Endodermal cell (in vitro differentiated cells): Measurements from ENCODE around the gene SSRP1. TPM values are rescaled to one million over a fixed set of nuclear protein-coding genes. Genes with fewer than 3 reads are reported as not detected.
A peak's percentile ranks its signal among the peaks of the same experiment; 100 is the strongest.

Experiments
- DNase-seq: peaks from one replicate; pipeline ENCODE4 v3.0.0-alpha.2; 2017
- H3K27ac ChIP-seq: 2 replicates; pipeline ENCODE4 v1.5.1; 2013; ENCODE audit warnings: mild to moderate bottlenecking, low read depth, low read length, moderate library complexity
- H3K27me3 ChIP-seq: 2 replicates; pipeline ENCODE4 v1.6.1; 2013; ENCODE audit warnings: mild to moderate bottlenecking, low read length, moderate library complexity; ENCODE audit not compliant: insufficient read depth, control insufficient read depth, poor library complexity, severe bottlenecking
- H3K36me3 ChIP-seq: 2 replicates; pipeline ENCODE4 v1.7.0; 2013; ENCODE audit warnings: mild to moderate bottlenecking, low read length, moderate library complexity; ENCODE audit not compliant: control insufficient read depth, insufficient read depth
- H3K4me1 ChIP-seq: one replicate; pipeline ENCODE4 v1.7.0; 2013; ENCODE audit warnings: low read length; ENCODE audit not compliant: control insufficient read depth, insufficient read depth
- H3K4me3 ChIP-seq: 2 replicates; pipeline ENCODE4 v1.5.1; 2013; ENCODE audit warnings: mild to moderate bottlenecking, low read length, moderate library complexity
- H3K9ac ChIP-seq: 2 replicates; pipeline ENCODE4 v1.6.1; 2013; ENCODE audit warnings: mild to moderate bottlenecking, low read length, moderate library complexity; ENCODE audit not compliant: poor library complexity, severe bottlenecking; ENCODE audit errors: extremely low read depth
- H3K9me3 ChIP-seq: 2 replicates; pipeline ENCODE4 v1.6.1; 2013; ENCODE audit warnings: mild to moderate bottlenecking, low read length, moderate library complexity; ENCODE audit not compliant: control insufficient read depth
- H3K27ac Mint-ChIP-seq: 2 replicates; pipeline ENCODE4 v1.8.0; 2020; ENCODE audit warnings: mixed read lengths
- H3K27me3 Mint-ChIP-seq: 2 replicates; pipeline ENCODE4 v1.8.0; 2021; ENCODE audit warnings: mild to moderate bottlenecking, mixed read lengths; ENCODE audit not compliant: insufficient read depth
- H3K36me3 Mint-ChIP-seq: 2 replicates; pipeline ENCODE4 v1.8.0; 2020; ENCODE audit warnings: low read depth, mixed read lengths
- H3K4me1 Mint-ChIP-seq: 2 replicates; pipeline ENCODE4 v1.8.0; 2020; ENCODE audit warnings: mixed read lengths
- H3K4me3 Mint-ChIP-seq: 2 replicates; pipeline ENCODE4 v1.8.0; 2020; ENCODE audit warnings: mild to moderate bottlenecking, moderate library complexity, mixed read lengths
- H3K9me3 Mint-ChIP-seq: 2 replicates; pipeline ENCODE4 v1.8.0; 2020; ENCODE audit warnings: mild to moderate bottlenecking, mixed read lengths
- WGBS, 2 experiments: methylation state at CpG; one replicate each; pipeline versions ENCODE4 v1.1.5 to v1.1.7; 2013; ENCODE audit warnings: missing lambda C conversion rate in 2 of 2, mixed read lengths in 1 of 2; ENCODE audit not compliant: insufficient coverage in 1 of 2, insufficient read length in 1 of 2; 5-methylcytosine and 5-hydroxymethylcytosine counted together
- total RNA-seq, 2 donors: library from RNA; stranded (reverse); fragmentation: NEBNext Ultra II Directional in 1 of 2; extraction: Animal tissue kit (Norgen Biotek cat#: 25700) in 1 of 2; gene quantifications; 2 replicates in 1 of 2; 3 replicates in 1 of 2; pipeline ENCODE4 v1.2.1, GENCODE V29; 2021
- TF ChIP-seq, protein P1 (sequence below): fragments of 200-600 bp; sonication (generic); conservative IDR thresholded peaks from 2 replicates; pipeline ENCODE4 v1.5.0; 2021; ENCODE audit warnings: antibody characterized with exemption, mild to moderate bottlenecking

The SSRP1 gene
- total RNA-seq, 2 donors from 2014 or later, result 145 to 182 TPM

DNA sequence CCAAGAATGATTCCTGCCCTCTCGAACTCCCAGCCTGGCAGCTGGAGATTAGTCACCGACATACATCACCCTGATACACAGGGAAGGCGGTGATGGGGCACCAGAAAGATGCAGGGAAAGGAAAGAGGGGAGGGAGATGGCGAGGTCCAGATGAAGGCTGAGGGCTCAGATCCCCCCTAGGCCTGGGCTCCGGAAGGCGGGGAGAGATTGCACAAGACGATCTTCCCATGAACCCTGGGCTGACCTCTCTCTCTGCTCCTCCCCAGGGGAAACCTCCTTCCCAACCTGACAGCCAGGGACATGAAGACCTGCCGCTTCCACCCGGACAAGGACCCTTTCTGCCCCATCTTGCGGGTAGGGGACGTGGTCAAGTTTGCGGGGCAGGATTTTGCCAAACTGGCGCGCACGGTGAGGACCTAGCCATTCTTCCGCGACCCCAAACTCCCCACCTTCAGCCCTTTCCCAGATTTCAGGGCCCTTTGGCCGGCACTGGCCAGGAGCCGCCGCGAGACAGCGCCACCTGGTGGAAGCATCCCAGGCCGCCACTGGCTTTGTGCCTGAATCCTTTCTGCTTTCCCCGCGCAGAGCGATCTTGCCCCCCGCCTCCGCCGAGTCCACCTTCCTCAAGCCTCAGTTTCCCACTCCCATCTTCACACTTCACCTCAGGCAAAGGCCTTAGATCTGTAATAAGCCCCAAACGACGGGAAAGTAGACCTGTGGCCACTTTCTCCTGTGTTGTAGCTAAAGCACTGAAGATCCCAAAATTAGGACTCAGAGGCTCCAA, 14.0 kb upstream of the SSRP1 start:
- Mint-ChIP-seq H3K27ac (no peak overlapping the region), H3K36me3 (no peaks in the 10 kb centered on the region), H3K4me1 (peaks cover 10% of the 10 kb centered on the region), H3K9me3 (peaks cover 3% of the 10 kb centered on the region), H3K4me3 (peak overlapping the region; percentile 42), H3K27me3 (peaks cover 34% of the 10 kb centered on the region)
- H3K27me3 ChIP-seq, result peaks cover 25% of the 10 kb centered on the region
- no peaks in the 10 kb centered on the region for H3K4me1 ChIP-seq
- no peaks in the 10 kb centered on the region for H3K36me3 ChIP-seq
- TF ChIP-seq, protein P1, sequence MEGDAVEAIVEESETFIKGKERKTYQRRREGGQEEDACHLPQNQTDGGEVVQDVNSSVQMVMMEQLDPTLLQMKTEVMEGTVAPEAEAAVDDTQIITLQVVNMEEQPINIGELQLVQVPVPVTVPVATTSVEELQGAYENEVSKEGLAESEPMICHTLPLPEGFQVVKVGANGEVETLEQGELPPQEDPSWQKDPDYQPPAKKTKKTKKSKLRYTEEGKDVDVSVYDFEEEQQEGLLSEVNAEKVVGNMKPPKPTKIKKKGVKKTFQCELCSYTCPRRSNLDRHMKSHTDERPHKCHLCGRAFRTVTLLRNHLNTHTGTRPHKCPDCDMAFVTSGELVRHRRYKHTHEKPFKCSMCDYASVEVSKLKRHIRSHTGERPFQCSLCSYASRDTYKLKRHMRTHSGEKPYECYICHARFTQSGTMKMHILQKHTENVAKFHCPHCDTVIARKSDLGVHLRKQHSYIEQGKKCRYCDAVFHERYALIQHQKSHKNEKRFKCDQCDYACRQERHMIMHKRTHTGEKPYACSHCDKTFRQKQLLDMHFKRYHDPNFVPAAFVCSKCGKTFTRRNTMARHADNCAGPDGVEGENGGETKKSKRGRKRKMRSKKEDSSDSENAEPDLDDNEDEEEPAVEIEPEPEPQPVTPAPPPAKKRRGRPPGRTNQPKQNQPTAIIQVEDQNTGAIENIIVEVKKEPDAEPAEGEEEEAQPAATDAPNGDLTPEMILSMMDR, result peak; percentile 97
- no peak overlapping the region for H3K27ac ChIP-seq
- H3K9me3 ChIP-seq, result no peaks in the 10 kb centered on the region
- peak; percentile 94 for DNase-seq
- no peak overlapping the region for H3K9ac ChIP-seq
- no peak overlapping the region for H3K4me3 ChIP-seq
- 6 to 19% methylated on average over 18 to 31 of the region's 31 CpGs for WGBS, 2 experiments

DNA sequence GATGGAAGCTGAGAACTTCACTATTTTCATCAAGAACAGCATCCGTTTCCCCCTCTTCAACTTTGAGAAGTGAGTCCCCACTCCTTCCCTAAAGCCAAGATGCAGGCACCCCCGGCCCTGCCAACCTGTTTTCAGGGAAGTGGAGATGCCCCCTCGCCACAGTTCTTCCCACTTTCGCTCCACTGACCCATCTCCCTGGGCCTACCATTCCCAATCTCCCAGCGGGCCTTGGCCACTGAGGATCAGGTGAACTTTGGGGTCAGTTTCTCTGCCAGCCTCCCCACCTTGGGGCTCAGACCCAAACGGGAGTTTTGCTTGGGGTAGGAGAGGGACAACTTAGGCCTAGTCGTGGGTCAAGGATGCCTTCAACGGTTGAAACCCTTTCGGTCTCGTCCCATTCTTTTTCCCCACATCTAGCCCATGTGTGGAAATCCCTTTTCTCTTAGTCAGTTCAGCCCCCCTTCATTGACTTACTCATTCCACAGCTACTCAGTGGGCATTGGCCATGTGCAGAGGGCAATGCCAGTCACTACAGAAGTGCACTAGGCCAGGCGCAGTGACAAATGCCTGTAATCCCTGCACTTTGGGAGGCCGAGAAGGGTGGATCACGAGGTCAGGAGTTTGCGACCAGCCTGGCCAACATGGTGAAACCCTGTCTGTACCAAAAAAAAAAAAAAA, 13.1 kb upstream of the SSRP1 start:
- Mint-ChIP-seq H3K9me3 (peaks cover 3% of the 10 kb centered on the region), H3K27ac (no peak overlapping the region), H3K4me1 (peaks cover 9% of the 10 kb centered on the region), H3K36me3 (no peaks in the 10 kb centered on the region), H3K27me3 (peaks cover 34% of the 10 kb centered on the region), H3K4me3 (no peak overlapping the region)
- Histone ChIP-seq H3K27me3 (peaks cover 25% of the 10 kb centered on the region), H3K4me3 (no peak overlapping the region), H3K4me1 (no peaks in the 10 kb centered on the region), H3K9me3 (no peaks in the 10 kb centered on the region), H3K27ac (no peak overlapping the region), H3K36me3 (no peaks in the 10 kb centered on the region), H3K9ac (no peak overlapping the region)
- TF ChIP-seq, protein P1, result no peak
- DNase-seq, result no peak
- WGBS, 2 experiments, result 93 to 95% methylated on average over 11 to 14 of the region's 14 CpGs

DNA sequence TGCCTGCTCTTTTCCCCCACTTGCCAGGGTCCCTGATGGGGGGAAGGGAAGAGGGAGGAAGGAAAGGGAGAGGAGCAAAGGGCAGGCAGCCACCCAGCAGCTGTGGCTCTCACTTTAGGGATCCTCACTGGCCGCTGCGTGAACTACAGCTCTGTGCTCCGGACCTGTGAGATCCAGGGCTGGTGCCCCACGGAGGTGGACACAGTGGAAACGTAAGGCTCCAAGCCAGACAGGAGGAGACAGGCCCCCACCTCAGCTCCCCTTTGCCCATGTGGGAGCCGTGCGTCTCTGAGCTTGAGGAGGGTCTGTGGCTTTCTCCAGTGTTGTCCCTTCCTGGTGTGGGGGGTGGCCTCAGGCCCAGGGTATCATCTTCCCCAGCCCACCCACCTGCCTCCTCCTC, 12.4 kb upstream of the SSRP1 start:
- Mint-ChIP-seq H3K4me1 (peaks cover 2% of the 10 kb centered on the region), H3K4me3 (no peak overlapping the region), H3K27me3 (peaks cover 34% of the 10 kb centered on the region), H3K27ac (no peak overlapping the region), H3K9me3 (peaks cover 3% of the 10 kb centered on the region), H3K36me3 (no peaks in the 10 kb centered on the region)
- Histone ChIP-seq H3K36me3 (no peaks in the 10 kb centered on the region), H3K9ac (no peak overlapping the region), H3K4me3 (no peak overlapping the region), H3K4me1 (no peaks in the 10 kb centered on the region), H3K27me3 (peaks cover 25% of the 10 kb centered on the region), H3K9me3 (no peaks in the 10 kb centered on the region), H3K27ac (no peak overlapping the region)
- WGBS, 2 experiments, result 85 to 100% methylated on average over 1 to 7 of the region's 7 CpGs
- DNase-seq, result no peak
- TF ChIP-seq, protein P1, result no peak
